HG02852 (cell line): ENCODE results near the gene KDR.

Source experiments
- ATAC-seq: cut with Tn5 transposase; IDR thresholded peaks from one replicate; pipeline ENCODE4 v1.9.1; 2021; ENCODE audit warnings: mild to moderate bottlenecking, moderate library complexity; ENCODE audit not compliant: unreplicated experiment

The KDR gene

DNA sequence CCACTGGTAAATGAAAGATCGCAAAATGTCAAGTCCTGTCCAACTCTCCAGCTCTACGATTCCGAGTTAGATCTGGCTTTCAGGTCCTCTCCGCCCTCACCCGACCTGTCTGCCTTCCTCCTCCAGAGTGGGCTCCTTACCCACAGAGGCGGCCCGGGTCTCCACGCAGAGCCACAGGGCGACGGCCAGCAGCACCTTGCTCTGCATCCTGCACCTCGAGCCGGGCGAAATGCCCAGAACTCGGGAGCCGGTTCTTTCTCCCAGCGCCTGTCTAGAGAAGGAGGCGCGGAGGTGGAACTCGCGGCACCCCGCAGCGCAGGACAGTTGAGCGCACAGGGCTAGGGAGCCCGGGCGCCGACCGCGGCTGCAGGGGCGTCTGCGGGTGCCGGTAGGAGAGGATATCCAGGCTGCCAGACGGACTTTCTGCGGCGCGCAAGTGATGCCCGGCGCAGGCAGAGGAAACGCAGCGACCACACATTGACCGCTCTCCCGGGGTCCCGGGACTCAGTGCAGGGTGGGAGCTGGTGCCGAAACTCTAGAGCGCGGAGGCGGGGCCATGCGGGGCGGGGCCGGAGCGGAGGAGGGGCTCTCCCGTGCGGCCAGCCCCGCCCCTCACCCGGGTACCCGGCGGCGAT lies at the start of gene KDR:
TSS of gene KDR (minus strand) at position 509 of the 635 bp plus-strand sequence. CDS start at position 207, 302 bp downstream.
- ATAC-seq, result no peak

- no peak for ATAC-seq
Observed at GRCh38 chr4:55173580-55173979, 48.2 kb upstream of the KDR start.

GRCh38 chr4:55172694-55173287 lies 47.4 kb upstream of the KDR start:
- ATAC-seq, result no peak

DNA sequence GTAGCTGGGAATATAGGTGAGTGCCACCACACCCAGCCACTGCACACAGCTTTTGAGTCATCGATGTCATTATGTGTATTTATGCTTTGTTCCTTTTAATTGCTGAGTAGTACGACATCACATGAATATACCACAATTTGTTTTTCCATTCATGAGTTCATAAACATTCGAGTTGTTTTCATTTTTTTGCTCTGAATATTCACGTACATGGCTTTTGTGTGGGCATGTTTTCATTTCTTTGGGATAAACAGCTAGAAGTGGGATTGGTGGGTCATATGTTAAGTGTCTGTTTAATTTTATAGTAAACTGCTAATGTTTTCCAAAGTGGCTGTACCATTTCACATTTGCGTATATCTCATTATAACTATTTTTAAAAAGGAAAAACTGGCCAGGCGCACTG lies 45.1 kb upstream of the KDR start:
- ATAC-seq, result no peak

DNA sequence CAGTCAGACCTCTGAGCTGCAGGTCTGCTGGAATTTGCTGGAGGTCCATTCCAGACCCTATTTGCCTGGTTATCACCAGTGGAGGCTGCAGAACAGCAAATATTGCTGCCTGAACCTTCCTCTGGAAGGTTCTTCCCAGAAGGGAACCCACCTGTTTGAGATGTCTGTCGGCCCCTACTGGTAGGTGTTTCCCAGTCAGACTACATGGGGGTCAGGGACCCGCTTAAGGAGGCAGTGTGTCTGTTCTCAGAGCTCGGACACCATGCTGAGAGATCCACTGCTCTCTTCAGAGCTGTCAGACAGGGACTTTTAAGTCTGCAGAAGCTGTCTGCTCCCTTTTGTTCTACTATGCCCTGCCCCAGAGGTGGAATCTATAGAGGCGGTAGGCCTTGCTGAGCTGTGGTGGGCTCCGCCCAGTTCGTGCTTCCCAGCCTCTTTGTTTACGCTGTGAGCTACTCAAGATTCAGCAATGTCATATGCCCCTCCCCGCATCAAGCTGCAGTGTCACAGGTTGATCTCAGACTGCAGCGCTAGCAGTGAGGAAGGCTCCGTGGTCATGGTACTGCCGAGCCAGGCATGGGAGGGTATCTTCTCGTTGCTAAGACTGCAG lies 44.1 kb upstream of the KDR start:
- no peak for ATAC-seq

- ATAC-seq, result no peak
Observed at GRCh38 chr4:55162396-55162795, 37.0 kb upstream of the KDR start.

GRCh38 chr4:55161739-55162138 lies 36.3 kb upstream of the KDR start:
- no peak for ATAC-seq

GRCh38 chr4:55159851-55160250 lies 34.5 kb upstream of the KDR start:
- ATAC-seq, result no peak

DNA sequence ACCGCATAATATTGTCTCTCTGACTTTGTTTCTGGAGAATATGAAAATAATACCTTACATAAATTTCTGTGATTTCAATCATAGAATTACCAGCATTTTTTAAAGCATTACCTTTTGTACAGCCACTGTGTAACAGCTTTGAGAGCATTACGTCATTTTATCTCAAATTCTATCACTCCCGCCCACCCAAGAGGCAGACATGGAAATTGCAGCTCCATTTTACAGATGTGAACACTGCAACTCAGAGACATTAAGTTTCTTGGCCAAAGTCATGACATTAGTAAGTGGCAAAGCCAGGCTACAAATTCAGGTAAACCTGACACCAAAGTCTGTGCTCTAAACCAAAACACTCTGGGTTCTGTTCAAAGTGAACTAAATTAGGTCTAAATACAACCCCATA lies 33.6 kb upstream of the KDR start:
- no peak for ATAC-seq

DNA sequence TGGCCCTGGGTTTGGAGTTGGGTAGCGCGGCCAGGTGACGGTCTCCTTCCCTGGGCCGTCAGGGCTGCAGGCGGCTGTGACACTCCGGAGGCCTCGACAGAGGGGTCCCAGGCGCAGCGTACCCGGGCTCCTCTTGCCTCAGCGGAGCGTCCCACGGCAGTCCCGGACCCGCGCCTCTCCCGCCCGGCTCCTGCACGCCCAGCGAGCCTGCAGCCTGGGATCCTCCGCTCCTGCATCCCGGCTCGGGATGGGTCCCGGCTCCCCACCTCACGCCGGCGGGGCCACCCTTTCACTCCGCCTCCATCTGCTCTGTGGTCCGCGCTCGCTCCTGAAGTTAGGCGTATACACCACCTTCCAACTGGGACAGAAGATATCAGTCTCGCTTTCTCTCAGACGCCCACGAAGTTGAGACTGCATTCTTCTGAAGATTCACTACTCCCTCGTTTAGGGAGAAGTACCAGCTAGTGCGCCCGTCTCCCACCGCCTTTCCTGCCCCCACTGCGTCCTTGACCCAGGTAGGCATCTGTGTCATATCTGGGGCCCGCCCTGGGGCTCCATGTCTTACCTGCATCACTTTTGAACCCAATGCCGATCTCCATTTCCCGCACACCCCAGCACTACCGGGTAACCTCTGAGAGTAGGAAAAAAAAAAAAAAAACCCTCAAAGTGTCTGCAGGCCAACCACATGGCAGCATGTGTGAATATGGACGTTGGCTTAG lies 32.3 kb upstream of the KDR start:
- ATAC-seq, result no peak

- ATAC-seq, result no peak
Observed at GRCh38 chr4:55154933-55155332, 29.5 kb upstream of the KDR start.

DNA sequence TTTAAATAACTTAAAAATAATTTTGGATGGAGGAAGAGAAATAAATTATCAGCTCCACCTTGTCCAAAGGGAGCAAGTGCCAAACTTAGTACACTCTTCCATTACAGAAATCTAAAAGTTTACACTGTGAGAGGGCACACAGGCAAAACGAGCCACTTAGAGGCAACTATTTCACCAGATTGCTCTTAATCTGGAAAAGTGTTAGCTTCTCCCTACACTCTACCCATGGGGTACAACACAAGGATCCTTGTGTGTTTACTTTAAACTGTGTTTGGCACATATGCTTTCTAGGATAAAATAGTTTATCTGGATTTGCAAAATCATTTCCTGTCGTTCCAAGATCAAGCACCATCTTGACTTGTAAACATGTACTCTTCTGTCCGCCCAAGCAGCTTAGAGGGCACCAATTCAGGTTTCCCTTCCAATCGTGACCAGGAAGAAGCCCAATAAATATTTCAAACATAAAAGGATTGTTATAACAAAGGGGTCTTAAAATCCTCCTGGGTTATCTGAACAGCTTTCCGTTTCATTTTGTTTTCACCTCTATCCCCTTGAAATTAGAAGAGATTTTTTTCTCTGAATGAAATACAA lies 29.0 kb upstream of the KDR start:
- ATAC-seq, result no peak

- no peak for ATAC-seq
Observed at GRCh38 chr4:55143858-55144257, 18.5 kb upstream of the KDR start.

- no peak for ATAC-seq
Observed at GRCh38 chr4:55138367-55138766, 13.0 kb upstream of the KDR start.

GRCh38 chr4:55136634-55137033 lies 11.2 kb upstream of the KDR start:
- no peak for ATAC-seq

- ATAC-seq, result no peak
Observed at GRCh38 chr4:55133951-55134350, 8.6 kb upstream of the KDR start.

DNA sequence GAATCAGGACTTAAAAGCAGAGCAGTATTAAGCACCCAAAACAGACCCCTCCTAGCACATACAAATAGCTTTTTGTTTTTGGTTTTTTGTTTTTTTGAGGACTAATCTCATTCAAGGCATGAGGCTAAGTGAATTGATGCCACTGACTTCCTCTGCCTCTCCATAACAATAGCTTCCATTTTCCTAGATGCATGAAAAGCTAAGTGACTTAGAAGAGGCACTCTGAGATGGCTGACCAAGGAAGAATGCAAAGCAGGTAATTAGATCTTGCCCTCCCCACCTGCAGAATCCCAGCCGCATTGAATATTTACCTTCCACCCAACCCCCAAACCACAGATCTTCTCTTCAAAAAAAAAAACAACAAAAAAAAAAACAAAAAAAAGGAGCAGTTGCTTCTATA lies 7.4 kb upstream of the KDR start:
- no peak for ATAC-seq

GRCh38 chr4:55127521-55127920 lies 2.1 kb upstream of the KDR start:
- ATAC-seq, result no peak

- ATAC-seq, result no peak
Observed at GRCh38 chr4:55127053-55127452, 1.7 kb upstream of the KDR start.

GRCh38 chr4:55125763-55126541 lies 557 bp upstream of the KDR start:
- no peak for ATAC-seq
